HEK293T (cell line): ENCODE measurements around the gene SHISAL2B.
"Not testable (repeated sequence)": the region's sequence is repeated elsewhere in the genome, so short reads cannot be mapped to it uniquely, and the experiment has no call there.

Source experiments
- CTCF ChIA-PET: fragments of 350-600 bp; formaldehyde crosslinking; extraction: SDS; loops from one replicate; lab custom pipeline; 2021; ENCODE audit warnings: antibody characterized with exemption, inconsistent platforms; lab: Yijun Ruan, JAX
- POLR2A ChIA-PET: fragments of 350-600 bp; formaldehyde crosslinking; extraction: SDS; loops from one replicate; lab custom pipeline; 2020; ENCODE audit warnings: antibody characterized with exemption, inconsistent platforms; lab: Yijun Ruan, JAX
- DNase-seq: peaks from one replicate; pipeline ENCODE4 v3.0.0; 2012; ENCODE audit warnings: mixed read lengths; ENCODE audit errors: extremely low spot score
- ARNT ChIP-seq: fragments of 450-650 bp; IDR thresholded peaks from 2 replicates; pipeline ENCODE4 v1.6.1; 2017; ENCODE audit warnings: mild to moderate bottlenecking
- BHLHE40 ChIP-seq: fragments of 450-650 bp; IDR thresholded peaks from 2 replicates; pipeline ENCODE4 v1.6.1; 2016; ENCODE audit warnings: mild to moderate bottlenecking, moderate library complexity, borderline replicate concordance
- CTBP1 ChIP-seq: fragments of 450-650 bp; IDR thresholded peaks from 2 replicates; pipeline ENCODE4 v1.6.1; 2016; ENCODE audit warnings: borderline replicate concordance
- ELF4 ChIP-seq: fragments of 450-650 bp; IDR thresholded peaks from 2 replicates; pipeline ENCODE4 v1.6.1; 2017; ENCODE audit warnings: antibody characterized with exemption
- FOXA1 ChIP-seq: fragments of 450-650 bp; IDR thresholded peaks from 2 replicates; pipeline ENCODE4 v1.6.1; 2016; ENCODE audit warnings: mild to moderate bottlenecking
- FOXK2 ChIP-seq: fragments of 450-650 bp; IDR thresholded peaks from 2 replicates; pipeline ENCODE4 v1.6.1; 2016; ENCODE audit warnings: mild to moderate bottlenecking
- FOXM1 ChIP-seq: fragments of 450-650 bp; IDR thresholded peaks from 2 replicates; pipeline ENCODE4 v1.6.1; 2017; ENCODE audit warnings: mild to moderate bottlenecking, borderline replicate concordance
- HDGF ChIP-seq: fragments of 450-650 bp; IDR thresholded peaks from 2 replicates; pipeline ENCODE4 v1.6.1; 2017; ENCODE audit warnings: antibody characterized with exemption, borderline replicate concordance
- L3MBTL2 ChIP-seq: fragments of 450-650 bp; conservative IDR thresholded peaks from 2 replicates; pipeline ENCODE4 v1.6.1; 2016; ENCODE audit warnings: mild to moderate bottlenecking
- LEF1 ChIP-seq: fragments of 450-650 bp; IDR thresholded peaks from 2 replicates; pipeline ENCODE4 v1.6.1; 2017; ENCODE audit warnings: mild to moderate bottlenecking, borderline replicate concordance
- NFRKB ChIP-seq: fragments of 450-650 bp; IDR thresholded peaks from 2 replicates; pipeline ENCODE4 v1.6.1; 2016; ENCODE audit warnings: mild to moderate bottlenecking, moderate library complexity
- PKNOX1 ChIP-seq: fragments of 450-650 bp; IDR thresholded peaks from 2 replicates; pipeline ENCODE4 v1.6.1; 2016
- SP1 ChIP-seq: fragments of 450-650 bp; IDR thresholded peaks from 2 replicates; pipeline ENCODE4 v1.6.1; 2017
- SUZ12 ChIP-seq: fragments of 450-650 bp; IDR thresholded peaks from 2 replicates; pipeline ENCODE4 v1.6.1; 2016; ENCODE audit warnings: mild to moderate bottlenecking
- TARDBP ChIP-seq: fragments of 450-650 bp; IDR thresholded peaks from 2 replicates; pipeline ENCODE4 v1.6.1; 2016
- ZNF384 ChIP-seq: fragments of 450-650 bp; IDR thresholded peaks from 2 replicates; pipeline ENCODE4 v1.6.1; 2016

Gene SHISAL2B

DNA sequence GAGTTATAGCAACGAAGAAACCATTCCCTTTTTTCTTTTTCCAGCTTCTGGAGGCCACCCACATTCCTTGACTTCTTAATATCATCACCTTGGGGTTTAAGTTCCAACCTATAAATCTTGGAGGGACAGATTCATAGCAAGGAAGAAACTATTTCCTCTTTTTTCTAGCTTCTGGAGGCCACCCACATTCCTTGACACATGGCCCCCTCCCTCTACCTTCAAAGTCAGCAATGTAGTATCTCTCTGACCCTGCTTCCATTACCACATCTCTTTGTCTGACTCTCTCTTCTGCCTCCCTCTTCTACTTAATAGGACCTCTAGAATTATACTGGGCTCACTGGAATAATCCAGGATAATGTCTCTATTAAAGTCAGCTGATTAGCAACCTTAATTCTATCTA lies 34.7 kb upstream of the SHISAL2B start:
- ChIA-PET CTCF (no interaction called here), POLR2A (no interaction called here)
- TF ChIP-seq L3MBTL2 (no peak), SUZ12 (no peak)

GRCh38 chr5:64659289-64659688 lies 31.0 kb upstream of the SHISAL2B start:
- ChIA-PET POLR2A (interaction anchor here (0.8 kb wide), 1 partner anchor 210 kb away, joined by 3 read pairs; no protein-coding TSS in a partner anchor), CTCF (interaction anchor here (0.5 kb wide), 1 partner anchor 1005 kb away, joined by 3 read pairs; no protein-coding TSS in a partner anchor)
- no peak for DNase-seq
- TF ChIP-seq TARDBP (no peak), BHLHE40 (no peak), ZNF384 (peak; percentile 68)

More for the DNA sequence above, 34.7 kb upstream of the SHISAL2B start:
- DNase-seq = no peak

- POLR2A ChIA-PET, DNase-seq, CTCF ChIA-PET: not testable (repeated sequence)
Observed at GRCh38 chr5:64663181-64663580, 27.1 kb upstream of the SHISAL2B start.

- POLR2A ChIA-PET = no interaction called here
- no peak for TF ChIP-seq SP1
- no peak for TF ChIP-seq SUZ12
- no peak for TF ChIP-seq TARDBP
- no peak for TF ChIP-seq FOXK2
- TF ChIP-seq ZNF384 = no peak
- TF ChIP-seq ARNT = no peak
- TF ChIP-seq NFRKB = no peak
- TF ChIP-seq CTBP1 = no peak
- no peak for TF ChIP-seq BHLHE40
- TF ChIP-seq PKNOX1 = no peak
- no peak for TF ChIP-seq ELF4
- no peak for TF ChIP-seq HDGF
- TF ChIP-seq FOXA1 = no peak
- no peak for TF ChIP-seq L3MBTL2
- CTCF ChIA-PET = no interaction called here
- no peak for DNase-seq
Observed at GRCh38 chr5:64665243-64665642, 25.1 kb upstream of the SHISAL2B start.

GRCh38 chr5:64666078-64666477 lies 24.2 kb upstream of the SHISAL2B start:
- ChIA-PET POLR2A (no interaction called here), CTCF (no interaction called here)
- no peak for TF ChIP-seq NFRKB
- no peak for TF ChIP-seq SUZ12
- TF ChIP-seq HDGF = no peak
- no peak for TF ChIP-seq SP1
- no peak for TF ChIP-seq BHLHE40
- no peak for TF ChIP-seq L3MBTL2
- no peak for TF ChIP-seq ZNF384
- TF ChIP-seq FOXA1 = no peak
- no peak for TF ChIP-seq FOXK2
- no peak for TF ChIP-seq CTBP1
- TF ChIP-seq PKNOX1 = no peak
- no peak for TF ChIP-seq ELF4
- no peak for TF ChIP-seq LEF1
- TF ChIP-seq ARNT = no peak
- TF ChIP-seq TARDBP = no peak
- no peak for TF ChIP-seq FOXM1
- DNase-seq = no peak

- DNase-seq = no peak
Observed at GRCh38 chr5:64667068-64667467, 23.2 kb upstream of the SHISAL2B start.

GRCh38 chr5:64670277-64670676 lies 20.0 kb upstream of the SHISAL2B start:
- POLR2A ChIA-PET = no interaction called here
- no peak for DNase-seq
- CTCF ChIA-PET = no interaction called here
- TF ChIP-seq PKNOX1 (no peak), SUZ12 (no peak), FOXA1 (no peak), FOXK2 (no peak), SP1 (no peak), ZNF384 (no peak), ELF4 (no peak), CTBP1 (no peak), ARNT (no peak), HDGF (no peak), L3MBTL2 (no peak), BHLHE40 (no peak), LEF1 (no peak), NFRKB (no peak), TARDBP (no peak)

More at GRCh38 chr5:64667068-64667467, 23.2 kb upstream of the SHISAL2B start:
- TF ChIP-seq CTBP1 (no peak), ELF4 (no peak), FOXK2 (no peak), L3MBTL2 (no peak), SUZ12 (no peak), HDGF (no peak)
- ChIA-PET POLR2A (no interaction called here), CTCF (no interaction called here)
